T-cell (primary cell): Measurements from ENCODE around the gene CDH13. TPM values are rescaled to one million over a fixed set of nuclear protein-coding genes. Genes with fewer than 3 reads are reported as not detected.

ENCODE experiments used
- ATAC-seq, 4 experiments: fragments of 200-7000 bp in 3 of 4; fragments of 150-1000 bp in 1 of 4; cut with Tn5 transposase; replicated peaks in 1 of 4; 1 replicate in 3 of 4; 2 replicates in 1 of 4; pipeline ENCODE4 v1.10.0; 2021; ENCODE audit warnings: moderate library complexity in 3 of 4, mild to moderate bottlenecking in 2 of 4, moderate number of reproducible peaks in 1 of 4
- CTCF ChIA-PET, 2 donors: fragments of 300-600 bp; sonication (Branson Sonifier 250); formaldehyde crosslinking; loops; one replicate each; lab custom pipeline; 2022; ENCODE audit warnings: antibody characterized with exemption in 2 of 2; lab: Charles Lee
- POLR2A ChIA-PET, 2 donors: fragments of 300-600 bp; sonication (Branson Sonifier 250); formaldehyde crosslinking; loops; one replicate each; lab custom pipeline; 2022; ENCODE audit warnings: antibody characterized with exemption in 2 of 2; lab: Charles Lee
- DNase-seq, 35 experiments: peaks; one replicate each; pipeline versions ENCODE4 v3.0.0 to v3.0.0-alpha.2; 2013 to 2023
- H3K27ac ChIP-seq: one replicate; pipeline ENCODE4 v1.5.1; 2013; ENCODE audit warnings: low read length
- H3K27me3 ChIP-seq, 2 experiments: replicated peaks in 1 of 2; 1 replicate in 1 of 2; 2 replicates in 1 of 2; pipeline versions ENCODE4 v1.6.1 to v1.7.0; 2013; ENCODE audit warnings: low read length in 1 of 2, mixed read lengths in 1 of 2; ENCODE audit not compliant: control insufficient read depth in 2 of 2, insufficient read depth in 2 of 2; ENCODE audit errors: extremely low read depth in 1 of 2
- H3K36me3 ChIP-seq, 2 donors: 1 replicate in 1 of 2; 2 replicates in 1 of 2; pipeline versions ENCODE4 v1.6.1 to v1.7.0; 2013; ENCODE audit warnings: low read length in 1 of 2; ENCODE audit not compliant: control insufficient read depth in 2 of 2, insufficient read depth in 1 of 2; ENCODE audit errors: extremely low read depth in 1 of 2
- H3K4me1 ChIP-seq, 2 experiments: 1 replicate in 1 of 2; 2 replicates in 1 of 2; pipeline versions ENCODE4 v1.6.1 to v1.7.0; 2013; ENCODE audit warnings: low read length in 2 of 2, mixed read lengths in 1 of 2; ENCODE audit not compliant: insufficient read depth in 2 of 2, control insufficient read depth in 1 of 2; ENCODE audit errors: extremely low read depth in 1 of 2
- H3K4me3 ChIP-seq, 2 donors: 1 replicate in 1 of 2; 2 replicates in 1 of 2; pipeline versions ENCODE4 v1.5.1 to v1.7.0; 2013; ENCODE audit warnings: mild to moderate bottlenecking in 2 of 2, low read length in 1 of 2, moderate library complexity in 1 of 2; ENCODE audit not compliant: control insufficient read depth in 1 of 2; ENCODE audit errors: extremely low read depth in 1 of 2
- H3K9me3 ChIP-seq: 2 replicates; pipeline ENCODE4 v1.7.0; 2013
- H3K27ac Mint-ChIP-seq, 2 donors: one replicate each; pipeline ENCODE4 v1.8.0; 2020 to 2021; ENCODE audit warnings: mild to moderate bottlenecking in 2 of 2, mixed read lengths in 2 of 2
- H3K27me3 Mint-ChIP-seq, 2 donors: one replicate each; pipeline ENCODE4 v1.8.0; 2021 to 2022; ENCODE audit warnings: mixed read lengths in 2 of 2
- H3K36me3 Mint-ChIP-seq: one replicate; pipeline ENCODE4 v1.8.0; 2021; ENCODE audit warnings: mixed read lengths
- H3K4me1 Mint-ChIP-seq, 3 donors: one replicate each; pipeline ENCODE4 v1.8.0; 2020 to 2022; ENCODE audit warnings: mixed read lengths in 3 of 3, mild to moderate bottlenecking in 1 of 3
- H3K4me3 Mint-ChIP-seq, 3 donors: one replicate each; pipeline ENCODE4 v1.8.0; 2020 to 2022; ENCODE audit warnings: mild to moderate bottlenecking in 3 of 3, mixed read lengths in 3 of 3, moderate library complexity in 3 of 3
- H3K9me3 Mint-ChIP-seq, 3 donors: one replicate each; pipeline ENCODE4 v1.8.0; 2020 to 2022; ENCODE audit warnings: mixed read lengths in 3 of 3
- WGBS: methylation state at CpG from one replicate; pipeline ENCODE4 v1.1.5; 2013; ENCODE audit warnings: missing lambda C conversion rate; ENCODE audit not compliant: insufficient coverage; 5-methylcytosine and 5-hydroxymethylcytosine counted together
- total RNA-seq, 35 experiments: library from RNA in 6 of 35; stranded (reverse) in 6 of 35; fragments of 120-200 nt in 1 of 35; gene quantifications; one replicate each; pipeline versions ENCODE4 v1.2.1 to v1.2.4 and lab custom pipeline; 2013 to 2026

The CDH13 gene
- total RNA-seq, 5 donors from 2014 or later (not counting 1 experiment from before 2014, with no cell fraction given) = not detected

GRCh38 chr16:83338941-83339340, 712.2 kb downstream of the CDH13 start:
- H3K4me3 ChIP-seq = no peak overlapping the region
- no peaks in the 10 kb centered on the region for H3K4me1 ChIP-seq
- H3K9me3 ChIP-seq = no peaks in the 10 kb centered on the region
- Mint-ChIP-seq H3K4me1 (no peaks in the 10 kb centered on the region), H3K27me3 (peaks cover 0 to 6% of the 10 kb centered on the region in 2 donors), H3K36me3 (no peaks in the 10 kb centered on the region), H3K4me3 (no peak overlapping the region), H3K27ac (no peak overlapping the region), H3K9me3 (peaks cover 0 to 7% (median 2%) of the 10 kb centered on the region in 3 donors)
- ATAC-seq = no peak
- no peak overlapping the region for H3K27ac ChIP-seq
- no peaks in the 10 kb centered on the region for H3K36me3 ChIP-seq
- 69% methylated on average over 1 of the region's 2 CpGs for WGBS
- H3K27me3 ChIP-seq = no peaks in the 10 kb centered on the region
- CTCF ChIA-PET = no interaction called here
- POLR2A ChIA-PET = no interaction called here
- no peak for DNase-seq

GRCh38 chr16:83343935-83344366, 717.2 kb downstream of the CDH13 start:
- H3K9me3 Mint-ChIP-seq = peaks cover under 1 to 4% (median 2%) of the 10 kb centered on the region in 3 donors
- H3K36me3 Mint-ChIP-seq = no peaks in the 10 kb centered on the region
- Histone ChIP-seq H3K4me3 (no peak overlapping the region), H3K4me1 (no peaks in the 10 kb centered on the region), H3K9me3 (no peaks in the 10 kb centered on the region), H3K27ac (no peak overlapping the region), H3K27me3 (no peaks in the 10 kb centered on the region), H3K36me3 (no peaks in the 10 kb centered on the region)
- no peak for DNase-seq
- no peaks in the 10 kb centered on the region for H3K4me1 Mint-ChIP-seq
- no peak overlapping the region for H3K4me3 Mint-ChIP-seq
- POLR2A ChIA-PET = no interaction called here
- H3K27me3 Mint-ChIP-seq = no peaks in the 10 kb centered on the region
- CTCF ChIA-PET = no interaction called here
- ATAC-seq = no peak
- WGBS = 100% methylated on average over 2 of the region's 8 CpGs
- H3K27ac Mint-ChIP-seq = no peak overlapping the region

GRCh38 chr16:83345846-83346640, 719.3 kb downstream of the CDH13 start:
- WGBS = 62% methylated on average over 9 of the region's 14 CpGs
- Histone ChIP-seq H3K4me3 (no peak overlapping the region), H3K9me3 (no peaks in the 10 kb centered on the region), H3K27me3 (no peaks in the 10 kb centered on the region), H3K4me1 (no peaks in the 10 kb centered on the region), H3K36me3 (no peaks in the 10 kb centered on the region), H3K27ac (no peak overlapping the region)
- Mint-ChIP-seq H3K4me3 (no peak overlapping the region), H3K36me3 (no peaks in the 10 kb centered on the region), H3K4me1 (no peaks in the 10 kb centered on the region), H3K27ac (no peak overlapping the region), H3K27me3 (no peaks in the 10 kb centered on the region), H3K9me3 (peaks cover 0 to 4% (median 2%) of the 10 kb centered on the region in 3 donors)
- DNase-seq = no peak
- ChIA-PET POLR2A (no interaction called here), CTCF (no interaction called here)
- ATAC-seq = no peak

GRCh38 chr16:83348991-83349390, 722.2 kb downstream of the CDH13 start:
- Mint-ChIP-seq H3K36me3 (no peaks in the 10 kb centered on the region), H3K9me3 (peaks cover 0 to 8% (median 0%) of the 10 kb centered on the region in 3 donors), H3K27me3 (no peaks in the 10 kb centered on the region), H3K4me1 (no peaks in the 10 kb centered on the region), H3K4me3 (no peak overlapping the region), H3K27ac (no peak overlapping the region)
- no peaks in the 10 kb centered on the region for H3K9me3 ChIP-seq
- H3K27me3 ChIP-seq = no peaks in the 10 kb centered on the region
- ATAC-seq (no peak), DNase-seq (no peak)
- H3K4me3 ChIP-seq = no peak overlapping the region
- H3K36me3 ChIP-seq = no peaks in the 10 kb centered on the region
- ChIA-PET CTCF (no interaction called here), POLR2A (no interaction called here)
- no peaks in the 10 kb centered on the region for H3K4me1 ChIP-seq
- no peak overlapping the region for H3K27ac ChIP-seq
- WGBS = 14% methylated on average over 1 of the region's 5 CpGs

DNA sequence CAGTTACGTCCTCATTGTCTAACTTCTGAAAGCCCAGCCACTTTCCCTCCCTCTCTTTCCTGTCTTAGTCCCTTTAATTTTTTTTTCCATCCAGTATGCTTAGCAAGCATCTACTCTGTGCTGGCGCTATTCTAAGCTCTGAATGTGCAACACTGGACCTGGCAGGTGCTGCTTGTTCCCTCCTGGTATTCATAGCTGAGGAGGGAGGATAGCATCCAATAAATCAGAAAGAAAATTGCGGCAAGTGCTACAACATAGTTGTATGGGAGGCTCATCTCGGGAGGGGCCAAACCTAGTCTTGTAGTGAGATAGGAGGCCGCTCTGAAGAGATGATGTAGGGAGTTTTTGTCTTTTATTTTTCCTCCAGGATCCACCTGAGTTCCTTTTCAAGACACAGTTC, 723.7 kb downstream of the CDH13 start:
- CTCF ChIA-PET = no interaction called here
- Mint-ChIP-seq H3K9me3 (peaks cover 0 to 6% (median 0%) of the 10 kb centered on the region in 3 donors), H3K4me3 (no peak overlapping the region), H3K27ac (no peak overlapping the region), H3K27me3 (no peaks in the 10 kb centered on the region), H3K36me3 (no peaks in the 10 kb centered on the region), H3K4me1 (no peaks in the 10 kb centered on the region)
- H3K36me3 ChIP-seq = no peaks in the 10 kb centered on the region
- DNase-seq (no peak), ATAC-seq (no peak)
- H3K4me3 ChIP-seq = no peak overlapping the region
- no peak overlapping the region for H3K27ac ChIP-seq
- no peaks in the 10 kb centered on the region for H3K9me3 ChIP-seq
- POLR2A ChIA-PET = no interaction called here
- no peaks in the 10 kb centered on the region for H3K4me1 ChIP-seq
- no peaks in the 10 kb centered on the region for H3K27me3 ChIP-seq
- 33% methylated on average over 1 of the region's 5 CpGs for WGBS

DNA sequence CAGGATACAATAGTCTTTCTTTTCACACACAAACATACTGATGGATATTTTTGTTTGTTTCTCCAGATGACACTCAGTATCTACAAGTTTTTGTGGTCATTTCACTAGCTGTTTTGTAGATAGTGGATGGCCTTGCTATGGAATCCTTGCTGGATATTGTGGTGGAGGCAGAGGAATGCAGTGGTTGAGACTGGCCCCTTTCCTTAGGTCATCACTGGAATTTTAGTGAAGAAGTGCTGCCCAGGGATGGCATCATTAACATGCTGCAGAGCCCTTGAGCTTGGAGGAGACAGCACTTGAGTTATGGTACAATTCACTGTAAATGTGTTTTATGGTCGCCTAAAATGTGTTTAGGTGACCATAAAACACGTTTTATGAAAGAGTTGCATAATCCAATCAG, 725.1 kb downstream of the CDH13 start:
- Histone ChIP-seq H3K27ac (no peak overlapping the region), H3K27me3 (no peaks in the 10 kb centered on the region), H3K4me1 (no peaks in the 10 kb centered on the region), H3K36me3 (no peaks in the 10 kb centered on the region), H3K9me3 (no peaks in the 10 kb centered on the region), H3K4me3 (no peak overlapping the region)
- no peak for DNase-seq
- no peak for ATAC-seq
- whole genome bisulfite sequencing = no CpG with 5 or more reads among the region's 2 CpGs
- Mint-ChIP-seq H3K4me3 (no peak overlapping the region), H3K27ac (no peak overlapping the region), H3K9me3 (peaks cover 0 to 4% (median 0%) of the 10 kb centered on the region in 3 donors), H3K36me3 (no peaks in the 10 kb centered on the region), H3K27me3 (no peaks in the 10 kb centered on the region), H3K4me1 (no peaks in the 10 kb centered on the region)
- CTCF ChIA-PET = no interaction called here
- POLR2A ChIA-PET = no interaction called here
